HG02759 (cell line): Measurements from ENCODE around the gene NDUFB6.
"Not testable (repeated sequence)": the region's sequence is repeated elsewhere in the genome, so short reads cannot be mapped to it uniquely, and the experiment has no call there.

Experiments used
- ATAC-seq: cut with Tn5 transposase; IDR thresholded peaks from one replicate; pipeline ENCODE4 v1.9.1; 2021; ENCODE audit warnings: mild to moderate bottlenecking, moderate library complexity; ENCODE audit not compliant: unreplicated experiment

NDUFB6 gene

GRCh38 chr9:32571969-32572899 lies 725 bp downstream of the NDUFB6 start:
- ATAC-seq: peak; percentile 88

GRCh38 chr9:32570262-32570661 lies 2.7 kb downstream of the NDUFB6 start:
- no peak for ATAC-seq

- no peak for ATAC-seq
Measured at GRCh38 chr9:32566770-32567169, 6.2 kb downstream of the NDUFB6 start.

GRCh38 chr9:32565967-32566366 lies 7.0 kb downstream of the NDUFB6 start:
- ATAC-seq: no peak

- no peak for ATAC-seq
Measured at GRCh38 chr9:32558408-32558934, 14.5 kb downstream of the NDUFB6 start.

- ATAC-seq: no peak
Measured at GRCh38 chr9:32554591-32554990, 18.4 kb downstream of the NDUFB6 start.

- no peak for ATAC-seq
Measured at GRCh38 chr9:32554107-32554506, 18.9 kb downstream of the NDUFB6 start.

- ATAC-seq: peak; percentile 77
Measured at GRCh38 chr9:32552172-32552872, 20.6 kb downstream of the NDUFB6 start, which contains the start of the genes SMIM27 and TOPORS. SMIM27 (plus strand) TSS chr9:32552327; CDS start chr9:32552435, 108 bp downstream. TOPORS (minus strand) TSS chr9:32552586; CDS start chr9:32552436, 150 bp downstream.

GRCh38 chr9:32551276-32552051 lies 21.5 kb downstream of the NDUFB6 start:
- ATAC-seq: peak; percentile 4

GRCh38 chr9:32550562-32551275 lies 22.2 kb downstream of the NDUFB6 start:
- ATAC-seq: peak; percentile 70

- no peak for ATAC-seq
Measured at GRCh38 chr9:32550150-32550561, 22.8 kb downstream of the NDUFB6 start.

- not testable (repeated sequence) for ATAC-seq
Measured at GRCh38 chr9:32548213-32548612, 24.7 kb downstream of the NDUFB6 start.

- no peak for ATAC-seq
Measured at GRCh38 chr9:32545884-32546283, 27.1 kb downstream of the NDUFB6 start.

GRCh38 chr9:32543047-32543446 lies 29.9 kb downstream of the NDUFB6 start:
- ATAC-seq: no peak

- no peak for ATAC-seq
Measured at GRCh38 chr9:32533816-32534215, 39.1 kb downstream of the NDUFB6 start.

- ATAC-seq: no peak
Measured at GRCh38 chr9:32533336-32533735, 39.6 kb downstream of the NDUFB6 start.

GRCh38 chr9:32526707-32527048 lies 46.3 kb downstream of the NDUFB6 start:
- no peak for ATAC-seq

- ATAC-seq: peak; percentile 75
Measured at GRCh38 chr9:32526041-32526706, 46.8 kb downstream of the NDUFB6 start, which contains the start of gene RIGI. RIGI (minus strand) TSS chr9:32526196; CDS start chr9:32526166, 30 bp downstream.

- no peak for ATAC-seq
Measured at GRCh38 chr9:32525709-32526030, 47.3 kb downstream of the NDUFB6 start.
